ENCODE measurements around the gene NACC2. TPM values are rescaled to one million over a fixed set of nuclear protein-coding genes. Genes with fewer than 3 reads are reported as not detected.
"Not testable (repeated sequence)": the region's sequence is repeated elsewhere in the genome, so short reads cannot be mapped to it uniquely, and the experiment has no call there.

The NACC2 gene
- total and polyA plus RNA-seq, 2 donors from 2014 or later = 7.1 to 30.9 TPM

- Histone ChIP-seq H3K4me3 (ENCODE audit: low read length in 3 of 3) (no peak overlapping the region), H3K4me1 (ENCODE audit: control insufficient read depth in 2 of 3, insufficient read depth in 2 of 3, low read depth in 1 of 3, low read length in 3 of 3) (peaks cover 0 to 18% (median 6%) of the 10 kb centered on the region in 3 donors), H3K27ac (ENCODE audit: low read depth in 2 of 2, low read length in 2 of 2) (peak overlapping the region; percentile 80 to 92), H3K9me3 (ENCODE audit: control insufficient read depth in 2 of 3, insufficient read depth in 1 of 3, low read length in 3 of 3) (no peaks in the 10 kb centered on the region), H3K9ac (ENCODE audit: low read length in 3 of 3) (peak overlapping the region in 1 of 3 donors; percentile 15), H3K27me3 (ENCODE audit: control insufficient read depth, insufficient read depth, low read length) (no peaks in the 10 kb centered on the region), H3K36me3 (ENCODE audit: control insufficient read depth in 2 of 3, insufficient read depth in 3 of 3, low read length in 3 of 3) (no peaks in the 10 kb centered on the region)
- intact Hi-C loops (cut with DNase I) = loop anchor here (5.0 kb wide), 1 partner anchor 153 kb away; no protein-coding TSS in a partner anchor
- FAIRE-seq = no peak
- no peak for TF ChIP-seq CTCF (IDR thresholded peaks at IDR 0.05; ENCODE audit: borderline replicate concordance, extremely low read depth, insufficient read depth)
- DNase-seq = peak in 4 of 5 donors; percentile 34 to 82 (median 63)
Observed at GRCh38 chr9:135969064-135969683, 125.9 kb downstream of the NACC2 start.

- Histone ChIP-seq H3K36me3 (ENCODE audit: control insufficient read depth in 2 of 3, insufficient read depth in 3 of 3, low read length in 3 of 3) (no peaks in the 10 kb centered on the region), H3K4me1 (ENCODE audit: control insufficient read depth in 2 of 3, insufficient read depth in 2 of 3, low read depth in 1 of 3, low read length in 3 of 3) (peaks cover 0 to 18% (median 6%) of the 10 kb centered on the region in 3 donors), H3K27ac (ENCODE audit: low read depth in 2 of 2, low read length in 2 of 2) (peak overlapping the region; percentile 63 to 80), H3K27me3 (ENCODE audit: control insufficient read depth, insufficient read depth, low read length) (no peaks in the 10 kb centered on the region), H3K9me3 (ENCODE audit: control insufficient read depth in 2 of 3, insufficient read depth in 1 of 3, low read length in 3 of 3) (no peaks in the 10 kb centered on the region), H3K4me3 (ENCODE audit: low read length in 3 of 3) (no peak overlapping the region), H3K9ac (ENCODE audit: low read length in 3 of 3) (no peak overlapping the region)
- intact Hi-C loops (cut with DNase I) = loop anchor here (5.0 kb wide), 1 partner anchor 154 kb away; no protein-coding TSS in a partner anchor
- TF ChIP-seq CTCF (IDR thresholded peaks at IDR 0.05; ENCODE audit: borderline replicate concordance, extremely low read depth, insufficient read depth) = no peak
- FAIRE-seq = no peak
- peak in 1 of 5 donors; percentile 81 for DNase-seq
Observed at GRCh38 chr9:135968601-135969000, 126.5 kb downstream of the NACC2 start.

GRCh38 chr9:135968083-135968476 is 127.0 kb downstream of the NACC2 start:
- no peak for TF ChIP-seq CTCF (IDR thresholded peaks at IDR 0.05; ENCODE audit: borderline replicate concordance, extremely low read depth, insufficient read depth)
- intact Hi-C loops (cut with DNase I) = loop anchor here (5.0 kb wide), 1 partner anchor 154 kb away; no protein-coding TSS in a partner anchor
- Histone ChIP-seq H3K27me3 (ENCODE audit: control insufficient read depth, insufficient read depth, low read length) (no peaks in the 10 kb centered on the region), H3K9ac (ENCODE audit: low read length in 3 of 3) (no peak overlapping the region), H3K9me3 (ENCODE audit: control insufficient read depth in 2 of 3, insufficient read depth in 1 of 3, low read length in 3 of 3) (no peaks in the 10 kb centered on the region), H3K4me1 (ENCODE audit: control insufficient read depth in 2 of 3, insufficient read depth in 2 of 3, low read depth in 1 of 3, low read length in 3 of 3) (peaks cover 0 to 16% (median 6%) of the 10 kb centered on the region in 3 donors), H3K4me3 (ENCODE audit: low read length in 3 of 3) (no peak overlapping the region), H3K36me3 (ENCODE audit: control insufficient read depth in 2 of 3, insufficient read depth in 3 of 3, low read length in 3 of 3) (no peaks in the 10 kb centered on the region), H3K27ac (ENCODE audit: low read depth in 2 of 2, low read length in 2 of 2) (no peak overlapping the region)
- no peak for FAIRE-seq
- no peak for DNase-seq

GRCh38 chr9:135966916-135967260 is 128.2 kb downstream of the NACC2 start:
- not testable (repeated sequence) for FAIRE-seq; H3K9ac ChIP-seq (ENCODE audit: low read length in 3 of 3); H3K27ac ChIP-seq (ENCODE audit: low read depth in 2 of 2, low read length in 2 of 2); H3K9me3 ChIP-seq (ENCODE audit: control insufficient read depth in 2 of 3, insufficient read depth in 1 of 3, low read length in 3 of 3); DNase-seq; H3K27me3 ChIP-seq (ENCODE audit: control insufficient read depth, insufficient read depth, low read length); H3K36me3 ChIP-seq (ENCODE audit: control insufficient read depth in 2 of 3, insufficient read depth in 3 of 3, low read length in 3 of 3); H3K4me3 ChIP-seq (ENCODE audit: low read length in 3 of 3)
- peaks cover 0 to 16% (median 6%) of the 10 kb centered on the region in 3 donors for H3K4me1 ChIP-seq (ENCODE audit: control insufficient read depth in 2 of 3, insufficient read depth in 2 of 3, low read depth in 1 of 3, low read length in 3 of 3)
- intact Hi-C loops (cut with DNase I) = loop anchor here (5.0 kb wide), 1 partner anchor 155 kb away; no protein-coding TSS in a partner anchor

All from kidney (tissue), 14 donors.